GM19397 (cell line): ENCODE data around the gene KIF16B.
"Not testable (repeated sequence)": the region's sequence is repeated elsewhere in the genome, so short reads cannot be mapped to it uniquely, and the experiment has no call there.

Source experiments
- ATAC-seq: cut with Tn5 transposase; IDR thresholded peaks from one replicate; pipeline ENCODE4 v1.9.1; 2021; ENCODE audit warnings: mild to moderate bottlenecking, moderate library complexity; ENCODE audit not compliant: unreplicated experiment

Gene KIF16B

DNA sequence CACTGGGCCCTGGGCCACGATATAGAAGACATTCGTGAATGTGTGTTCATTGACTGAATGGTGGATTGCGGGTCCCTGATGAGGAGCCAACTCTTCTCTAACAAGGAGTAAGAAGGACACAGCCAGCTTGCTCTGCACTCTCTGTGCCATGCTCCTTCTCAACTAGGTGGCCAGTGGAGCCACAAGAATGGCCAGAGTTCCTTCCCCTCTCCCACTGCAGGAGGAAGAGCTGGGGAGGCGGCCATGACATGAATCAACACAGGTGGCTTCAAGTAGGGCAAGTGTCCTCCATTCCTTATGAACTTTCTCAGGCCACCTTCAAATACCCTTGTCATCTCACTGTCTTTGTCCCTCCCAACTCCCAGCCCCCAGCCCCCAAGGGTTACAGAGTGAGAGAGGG lies 305.7 kb downstream of the KIF16B start:
- no peak for ATAC-seq

DNA sequence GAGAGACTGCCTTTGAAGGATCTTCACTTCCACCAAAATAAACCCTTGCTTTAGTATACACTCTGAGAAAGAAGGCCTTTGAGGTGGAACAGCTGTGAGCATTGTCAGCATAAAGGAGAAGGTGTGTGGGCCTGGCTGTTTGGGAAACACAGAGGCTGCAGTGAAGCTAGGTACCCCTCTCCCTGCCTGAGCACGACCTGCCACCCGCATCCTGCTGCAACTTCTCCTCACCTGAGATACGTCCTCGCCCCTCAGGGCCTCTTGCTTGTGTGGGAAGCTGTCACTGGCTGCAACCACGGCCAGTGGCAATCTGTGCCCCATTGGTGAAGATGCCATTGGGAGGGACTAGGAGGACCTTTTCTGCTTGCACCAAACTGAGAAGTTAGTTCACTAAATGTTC lies 307.9 kb downstream of the KIF16B start:
- no peak for ATAC-seq

DNA sequence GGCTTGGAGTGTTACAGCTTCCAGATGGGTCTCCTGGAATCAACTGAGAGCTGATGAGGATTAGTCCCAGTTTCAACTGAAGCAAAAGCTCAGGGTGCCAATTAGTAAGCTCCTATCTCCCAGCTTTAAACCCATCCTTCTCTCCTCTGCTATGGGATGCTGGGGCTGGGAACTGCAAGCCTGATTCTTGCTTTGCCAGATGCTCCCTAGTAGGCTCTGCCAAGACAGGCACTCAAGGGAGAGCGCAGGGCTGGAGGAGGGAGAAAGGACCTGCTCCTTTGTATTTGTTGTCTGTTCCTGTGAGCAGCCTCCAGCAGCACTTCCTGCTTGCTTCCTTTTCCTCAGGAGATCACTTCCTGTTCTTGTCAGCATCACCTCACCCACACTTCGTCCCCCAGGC lies 309.7 kb downstream of the KIF16B start:
- ATAC-seq = no peak

DNA sequence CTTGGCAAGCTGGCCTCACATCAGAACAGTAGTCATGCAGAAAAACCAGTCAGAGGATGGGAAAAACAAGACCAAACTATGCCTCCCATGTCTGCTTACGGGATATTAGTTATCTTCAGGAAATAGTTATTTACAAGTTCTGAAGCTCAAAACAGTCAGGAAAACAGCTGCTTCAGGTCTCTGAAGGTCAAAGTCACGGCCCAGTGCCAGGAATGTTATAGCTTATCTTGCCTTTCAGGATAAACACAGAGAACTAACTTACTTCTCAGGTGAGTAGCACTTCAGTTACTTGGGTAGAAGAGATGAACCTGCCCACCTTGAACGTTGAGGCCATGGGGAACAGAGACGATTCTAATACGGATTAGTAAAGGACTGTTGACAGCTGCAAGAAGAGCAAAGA lies 310.7 kb downstream of the KIF16B start:
- no peak for ATAC-seq

DNA sequence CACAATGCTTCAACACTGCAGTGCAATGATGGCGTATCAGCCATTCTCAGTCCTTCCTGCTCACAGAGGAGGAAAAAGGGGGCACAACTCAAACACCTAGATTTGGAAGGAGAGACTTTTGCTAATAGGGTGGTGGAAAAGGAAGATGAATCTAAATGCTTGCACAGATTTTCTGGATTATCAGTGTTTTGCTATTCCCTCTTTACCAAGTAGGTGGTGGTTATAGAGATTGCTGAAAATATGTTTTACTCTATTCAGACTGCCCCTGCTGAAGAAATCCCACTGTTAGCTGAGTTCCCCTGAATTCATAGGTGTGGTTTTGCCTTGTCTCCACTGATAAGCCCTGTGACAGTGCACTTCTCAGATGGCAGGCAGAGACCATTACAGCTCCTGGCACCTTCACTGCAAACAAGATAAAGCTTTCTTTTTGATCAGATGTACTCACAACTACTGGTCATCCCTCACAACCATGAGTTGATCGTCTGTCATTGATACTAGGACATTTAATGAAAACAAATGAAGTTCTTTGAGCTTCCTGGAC lies 311.4 kb downstream of the KIF16B start:
- no peak for ATAC-seq

DNA sequence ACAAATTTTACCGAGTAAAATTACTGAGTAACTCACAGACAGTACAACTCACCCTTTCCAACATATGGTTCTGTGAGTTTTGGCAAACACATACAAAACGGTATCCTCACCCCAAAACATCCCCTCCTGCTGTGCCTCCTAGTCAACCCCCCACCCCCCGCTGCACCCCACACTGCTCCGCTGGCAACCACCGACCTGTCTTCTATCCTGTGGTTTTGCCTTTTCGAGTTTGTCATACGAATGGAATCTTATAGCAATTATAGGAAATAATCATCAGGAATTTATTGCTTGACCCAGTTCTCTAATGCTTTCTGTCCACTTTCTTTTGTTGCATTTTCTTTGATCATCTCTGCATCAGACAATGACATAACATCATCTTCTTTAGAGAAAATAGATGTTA lies 312.3 kb downstream of the KIF16B start:
- no peak for ATAC-seq

DNA sequence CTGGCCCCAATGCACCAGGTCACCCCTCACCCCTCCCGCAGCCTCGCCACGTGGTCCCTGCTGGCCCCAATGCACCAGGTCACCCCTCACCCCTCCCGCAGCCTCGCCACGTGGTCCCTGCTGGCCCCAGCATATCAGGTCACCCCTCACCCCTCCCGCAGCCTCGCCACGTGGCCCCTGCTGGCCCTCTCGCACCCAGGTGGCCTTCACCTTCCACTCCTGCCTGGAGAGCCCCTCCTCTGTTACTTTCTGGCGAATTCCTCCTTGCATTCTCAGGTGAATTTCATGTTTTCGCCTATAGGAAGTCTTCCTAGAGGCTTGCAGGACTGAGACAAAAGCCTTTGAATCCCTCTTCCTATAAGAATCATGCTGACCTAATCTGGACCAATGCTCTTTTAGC lies 313.1 kb downstream of the KIF16B start:
- not testable (repeated sequence) for ATAC-seq

DNA sequence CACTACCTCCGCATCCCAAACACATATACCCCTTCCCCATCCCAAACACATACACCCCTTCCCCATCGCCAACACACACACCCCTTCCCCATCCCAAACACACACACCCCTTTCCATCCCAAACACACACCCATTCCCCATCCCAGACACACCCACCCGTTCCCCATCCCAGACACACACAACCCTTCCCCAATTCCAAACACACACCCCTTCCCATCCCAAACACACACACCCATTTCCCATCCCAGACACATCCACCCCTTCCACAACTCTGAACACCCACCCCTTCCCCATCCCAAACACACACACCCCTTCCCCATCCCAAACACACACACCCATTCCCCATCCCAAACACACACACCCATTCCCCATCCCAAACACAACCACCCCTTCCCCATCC lies 314.5 kb downstream of the KIF16B start:
- no peak for ATAC-seq

DNA sequence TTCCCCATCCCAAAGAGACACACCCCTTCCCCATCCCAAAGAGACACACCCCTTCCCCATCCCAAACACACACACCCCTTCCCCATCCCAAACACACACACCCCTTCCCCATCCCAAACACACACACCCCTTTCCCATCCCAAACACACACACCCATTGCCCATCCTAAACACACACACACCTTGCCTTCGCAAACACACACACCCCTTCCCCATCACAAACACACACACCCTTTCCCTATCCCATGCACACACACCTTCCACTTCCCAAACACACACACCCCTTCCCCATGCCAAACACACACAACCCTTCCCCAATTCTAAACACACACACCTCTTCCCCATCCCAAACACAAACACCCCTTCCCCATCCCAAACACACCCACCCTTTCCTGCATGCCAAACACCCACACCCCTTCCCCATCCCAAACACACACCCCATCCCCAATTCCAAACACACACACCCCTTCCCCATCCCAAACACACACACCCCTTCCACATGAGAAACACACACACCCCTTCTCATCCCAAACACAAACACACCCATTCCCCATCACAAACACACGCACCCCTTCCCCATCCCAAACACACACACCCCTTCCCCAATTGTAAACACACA lies 315.3 kb downstream of the KIF16B start:
- no peak for ATAC-seq

DNA sequence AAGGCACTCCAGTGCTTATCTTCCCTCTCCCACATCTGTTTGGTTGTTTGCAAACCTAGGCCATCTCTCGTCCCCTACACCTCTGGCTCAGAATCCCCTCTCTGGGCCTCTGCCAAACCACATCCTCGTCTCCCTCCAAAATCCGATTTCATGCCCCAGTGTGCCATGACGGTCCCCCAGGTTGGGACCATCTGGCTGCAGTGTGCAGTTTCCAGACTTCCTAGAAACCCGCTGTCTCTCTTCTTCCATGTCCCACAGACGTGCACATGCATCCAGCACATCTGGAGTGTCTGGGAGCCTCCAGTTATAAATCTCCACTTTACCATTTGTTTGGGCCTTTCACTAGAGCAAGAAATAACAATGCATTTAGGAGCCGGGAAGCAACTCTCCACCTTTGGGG lies 316.2 kb downstream of the KIF16B start:
- no peak for ATAC-seq

DNA sequence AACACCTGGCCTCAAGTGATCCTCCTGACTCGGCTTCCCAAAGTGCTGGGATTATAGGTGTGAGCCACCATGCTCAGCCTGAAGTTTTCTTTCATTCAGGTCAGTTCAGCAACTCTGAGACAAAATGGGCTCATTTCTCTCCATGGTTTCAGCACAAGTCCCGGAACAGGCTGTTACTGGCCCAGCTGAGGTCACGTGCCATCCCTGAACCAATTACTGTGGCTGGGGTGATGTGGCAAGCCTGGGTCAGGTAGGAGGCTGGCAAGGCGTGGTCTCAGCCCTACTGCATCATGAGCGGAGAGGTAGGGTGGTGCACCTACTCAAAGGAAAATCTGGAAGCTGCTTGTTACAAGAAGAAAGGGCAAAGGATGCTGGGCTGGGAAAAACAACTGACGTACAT lies 326.4 kb downstream of the KIF16B start:
- ATAC-seq = no peak

DNA sequence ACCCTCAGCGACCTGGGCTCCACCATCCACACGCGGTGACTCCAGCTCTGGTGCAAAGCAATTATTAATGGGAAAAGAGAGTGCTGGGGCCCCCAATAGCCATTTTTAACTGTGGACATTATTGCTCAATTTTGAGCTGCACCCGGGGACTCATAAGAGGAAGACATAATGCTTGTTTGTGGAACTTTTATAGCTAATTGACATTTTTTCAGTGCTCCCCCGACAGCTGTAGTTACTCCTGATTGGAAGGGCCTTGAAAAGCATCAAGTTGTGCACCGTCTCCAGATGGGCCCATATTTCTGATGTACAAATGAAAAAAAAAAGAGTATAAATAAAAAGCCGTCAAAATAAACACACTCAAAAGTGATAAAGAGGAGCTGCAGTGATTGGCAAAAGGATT lies 327.0 kb downstream of the KIF16B start:
- ATAC-seq = no peak

DNA sequence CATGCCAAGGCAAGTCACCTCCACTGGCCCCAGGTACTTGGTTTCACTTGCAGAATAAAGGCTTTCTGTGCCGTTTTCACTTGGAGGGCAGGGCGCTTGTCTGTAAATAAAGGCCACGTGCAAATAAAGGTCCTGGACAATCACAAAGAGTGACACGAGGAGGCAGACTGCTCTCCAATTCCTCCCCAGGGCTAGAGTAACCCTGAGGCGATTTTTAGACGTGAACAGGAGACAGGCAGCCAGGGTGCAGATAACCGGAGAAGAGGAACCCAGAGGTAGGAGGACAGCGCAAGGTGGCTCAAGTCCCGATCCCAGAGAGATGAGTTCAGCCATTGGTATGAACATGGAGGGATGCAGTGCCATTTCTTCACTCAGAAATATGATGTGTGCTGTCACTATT lies 327.4 kb downstream of the KIF16B start:
- no peak for ATAC-seq

DNA sequence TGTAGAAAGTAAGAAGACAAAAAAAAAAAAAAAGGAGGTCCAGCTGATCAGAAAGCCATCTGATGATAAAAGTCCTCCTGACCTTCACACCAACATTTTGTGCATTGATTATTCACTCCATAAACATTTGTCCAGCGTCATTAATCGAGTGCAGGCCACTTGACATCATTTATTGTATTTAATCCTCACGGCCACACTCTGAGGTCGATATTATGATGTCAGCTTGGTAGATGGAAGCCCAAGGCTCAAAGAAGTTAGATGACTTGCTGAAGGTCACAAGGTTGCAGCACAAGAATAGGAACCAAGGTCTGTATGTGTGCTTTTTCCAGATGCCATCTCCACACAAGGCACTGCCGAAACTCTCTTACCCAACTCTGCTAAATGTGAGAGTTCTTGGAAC lies 328.4 kb downstream of the KIF16B start:
- ATAC-seq = no peak

DNA sequence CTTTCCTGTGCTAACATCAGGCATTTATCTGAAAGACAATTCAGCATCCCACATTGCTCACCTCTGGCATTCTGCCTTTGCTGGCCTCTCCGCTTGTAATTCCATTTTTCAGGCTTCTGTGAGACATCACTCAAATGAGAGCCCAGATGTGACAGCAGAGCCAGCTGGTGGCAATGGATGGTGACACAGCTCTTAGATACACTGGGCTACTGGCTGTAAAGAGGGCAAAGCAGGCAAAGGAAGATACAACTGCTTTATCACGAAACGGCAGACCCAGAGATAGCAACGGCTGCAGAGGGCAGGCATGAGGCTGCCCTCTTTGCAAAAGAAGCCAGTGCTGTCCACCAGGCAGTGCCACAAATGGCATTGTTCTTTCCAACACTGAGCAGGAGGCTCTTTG lies 329.8 kb downstream of the KIF16B start:
- no peak for ATAC-seq

DNA sequence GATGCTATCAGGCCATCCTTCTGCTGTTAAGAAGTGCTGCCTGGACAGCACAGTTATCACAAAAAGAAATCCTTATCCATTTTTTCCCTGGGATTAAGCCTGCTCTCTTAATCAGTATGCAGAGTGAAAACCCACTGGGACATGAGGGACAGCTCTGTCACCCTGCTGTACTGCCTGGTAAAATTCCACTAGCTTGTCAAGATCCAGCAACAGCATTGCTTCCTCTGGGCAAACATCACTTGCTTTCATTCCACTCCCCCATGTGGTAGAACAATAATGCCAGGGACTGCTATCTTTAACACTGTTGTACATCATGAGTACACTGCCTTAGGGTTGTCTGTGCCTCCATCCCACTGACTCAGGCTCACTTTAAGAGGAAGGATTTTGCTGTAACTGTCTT lies 331.3 kb downstream of the KIF16B start:
- no peak for ATAC-seq

DNA sequence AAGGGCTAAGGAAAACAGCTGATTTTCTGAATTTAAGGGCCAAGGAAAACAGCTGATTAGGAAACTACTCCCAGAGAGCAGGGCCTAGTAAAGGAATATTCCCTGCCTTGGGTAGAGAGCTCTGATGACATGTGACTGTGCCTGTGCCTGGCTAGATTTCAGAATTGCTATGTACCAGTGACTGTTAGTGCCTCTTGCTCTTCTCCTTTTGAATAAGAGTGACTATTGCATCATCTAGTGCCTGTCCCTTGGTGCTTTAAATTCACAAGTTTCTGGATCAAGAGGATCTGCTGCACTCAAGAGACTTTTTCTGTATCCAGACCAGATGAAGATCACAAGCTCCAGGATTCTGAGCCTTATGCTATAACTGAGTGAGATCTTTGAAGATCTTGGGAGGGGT lies 332.9 kb downstream of the KIF16B start:
- no peak for ATAC-seq

DNA sequence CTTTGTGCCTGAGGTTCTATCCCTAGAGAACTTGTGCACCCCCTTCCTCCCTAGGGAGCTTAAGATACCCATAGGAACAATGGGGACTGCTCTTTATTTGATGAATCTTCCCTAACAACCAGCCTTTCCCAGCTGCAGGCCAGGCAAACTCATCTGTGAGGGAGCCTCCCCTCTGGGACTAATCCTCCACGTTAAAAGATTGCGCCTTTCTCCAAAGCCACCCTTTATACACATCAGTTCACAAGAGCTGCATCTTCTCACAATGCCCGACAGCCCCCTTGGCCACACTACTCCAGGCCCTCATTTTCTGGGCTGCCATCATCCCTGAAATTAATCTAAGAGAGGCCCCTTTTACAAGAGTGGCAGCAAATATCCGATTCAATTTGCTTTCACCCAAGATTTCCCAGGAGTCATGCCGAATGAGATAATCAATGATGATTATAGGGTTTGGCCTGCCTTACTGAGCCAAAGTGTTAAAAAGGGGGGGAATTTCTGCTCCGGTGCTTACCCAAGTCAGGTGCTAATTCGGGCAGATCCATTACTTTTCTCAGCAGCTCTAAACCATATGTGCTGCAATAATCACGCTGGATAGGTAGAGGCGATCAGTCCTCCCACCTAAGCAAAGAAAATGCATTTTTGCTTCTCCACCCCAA lies 336.5 kb downstream of the KIF16B start:
- ATAC-seq = no peak

DNA sequence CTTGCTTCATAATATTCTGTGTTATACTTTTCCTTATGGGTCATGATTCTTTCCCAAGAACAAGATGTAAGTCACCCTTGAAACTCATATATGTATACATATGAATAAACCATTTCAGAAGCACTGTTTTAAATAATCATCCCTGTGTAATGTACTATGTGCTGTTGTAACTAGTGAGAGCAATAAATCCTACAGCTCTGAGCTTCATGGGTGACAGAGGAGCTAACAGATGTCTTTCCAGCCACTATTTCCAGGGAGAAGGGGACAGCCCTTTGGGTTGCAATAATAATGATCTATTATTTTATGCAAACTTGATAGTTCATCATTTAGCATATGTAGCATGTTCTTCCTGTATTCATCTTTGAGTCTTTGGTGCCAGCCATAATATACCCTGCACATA lies 342.8 kb downstream of the KIF16B start:
- no peak for ATAC-seq

DNA sequence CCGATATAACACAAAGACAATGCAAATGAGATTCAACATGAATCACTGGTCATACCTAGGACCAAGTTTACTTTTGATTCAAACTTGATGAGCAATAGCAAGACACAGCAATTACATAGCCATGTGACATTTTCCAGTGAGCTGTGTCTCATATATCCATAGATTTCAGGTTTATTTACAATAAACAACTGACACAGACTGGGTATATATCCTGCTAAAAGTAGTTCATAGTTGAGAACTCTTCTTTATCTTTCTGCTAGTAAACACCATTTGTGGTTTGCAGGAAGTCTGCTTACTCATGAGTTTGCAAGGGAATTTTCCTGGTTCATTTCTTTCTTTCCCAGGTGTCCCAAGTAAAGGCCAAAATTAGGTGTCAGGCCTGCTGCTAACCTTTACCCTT lies 343.4 kb downstream of the KIF16B start:
- ATAC-seq = no peak

DNA sequence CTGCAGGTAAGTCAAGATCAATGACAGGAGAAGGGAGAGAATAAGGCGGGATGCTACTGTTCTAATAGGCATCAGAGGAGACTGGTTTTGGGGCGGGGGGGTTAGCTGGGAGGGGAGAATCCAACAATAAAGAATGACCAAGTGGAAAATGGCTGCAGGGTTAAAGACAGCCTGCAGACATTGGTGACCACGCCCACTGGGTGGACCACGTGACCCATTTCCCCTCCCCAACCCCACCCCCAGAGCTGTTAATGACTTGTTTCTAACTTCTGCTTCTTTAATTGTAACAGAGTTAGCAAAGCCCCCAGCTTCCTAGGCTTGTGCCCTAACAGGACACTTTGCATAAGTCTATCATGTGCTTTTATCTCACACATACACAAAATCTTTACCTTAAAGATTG lies 344.5 kb downstream of the KIF16B start:
- ATAC-seq = no peak

DNA sequence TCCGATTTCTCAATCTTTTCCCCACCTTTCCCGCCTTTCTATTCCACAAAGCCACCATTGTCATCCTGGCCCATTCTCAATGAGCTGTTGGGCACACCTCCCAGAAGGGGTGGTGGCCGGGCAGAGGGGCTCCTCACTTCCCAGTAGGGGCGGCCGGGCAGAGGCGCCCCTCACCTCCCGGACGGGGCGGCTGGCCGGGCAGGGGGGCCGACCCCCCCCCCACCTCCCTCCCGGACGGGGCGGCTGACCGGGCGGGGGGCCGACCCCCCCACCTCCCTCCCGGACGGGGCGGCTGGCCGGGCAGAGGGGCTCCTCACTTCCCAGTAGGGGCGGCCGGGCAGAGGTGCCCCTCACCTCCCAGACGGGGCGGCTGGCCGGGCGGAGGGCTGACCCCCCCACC lies 346.3 kb downstream of the KIF16B start:
- ATAC-seq = not testable (repeated sequence)

DNA sequence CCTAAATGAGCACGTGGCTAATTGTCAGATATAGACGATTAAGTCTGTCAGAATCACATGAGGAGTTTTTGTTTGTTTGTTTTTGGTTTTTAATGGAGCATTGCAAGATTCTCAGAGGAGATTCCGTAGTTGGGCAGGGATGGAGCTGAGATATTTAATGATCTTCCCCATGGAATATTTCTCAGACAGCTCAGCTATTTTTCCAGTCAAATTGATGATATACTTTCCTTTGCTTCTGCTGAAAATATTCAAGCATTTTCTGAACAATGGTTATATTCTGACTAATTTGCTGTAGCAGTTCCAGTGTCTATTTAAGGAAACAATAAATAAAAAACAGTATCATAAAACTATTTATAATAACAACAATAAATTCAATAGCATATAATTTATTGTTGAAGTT lies 348.4 kb downstream of the KIF16B start:
- ATAC-seq = no peak
